Activated CD4-positive, alpha-beta T cell treated with anti-CD3 and anti-CD28 coated beads, Interleukin-2, Interleukin-6, amounts not matched to agents 100 ng/mL and 50 ng/mL, durations not matched to agents 16 hours and 8 hours (primary cell): Measurements from ENCODE around the gene LMO2.
A peak's percentile ranks its signal among the peaks of the same experiment; 100 is the strongest.

Source experiments
- DNase-seq: peaks from one replicate; pipeline ENCODE4 v3.0.0-alpha.2; 2020

Gene LMO2

DNA sequence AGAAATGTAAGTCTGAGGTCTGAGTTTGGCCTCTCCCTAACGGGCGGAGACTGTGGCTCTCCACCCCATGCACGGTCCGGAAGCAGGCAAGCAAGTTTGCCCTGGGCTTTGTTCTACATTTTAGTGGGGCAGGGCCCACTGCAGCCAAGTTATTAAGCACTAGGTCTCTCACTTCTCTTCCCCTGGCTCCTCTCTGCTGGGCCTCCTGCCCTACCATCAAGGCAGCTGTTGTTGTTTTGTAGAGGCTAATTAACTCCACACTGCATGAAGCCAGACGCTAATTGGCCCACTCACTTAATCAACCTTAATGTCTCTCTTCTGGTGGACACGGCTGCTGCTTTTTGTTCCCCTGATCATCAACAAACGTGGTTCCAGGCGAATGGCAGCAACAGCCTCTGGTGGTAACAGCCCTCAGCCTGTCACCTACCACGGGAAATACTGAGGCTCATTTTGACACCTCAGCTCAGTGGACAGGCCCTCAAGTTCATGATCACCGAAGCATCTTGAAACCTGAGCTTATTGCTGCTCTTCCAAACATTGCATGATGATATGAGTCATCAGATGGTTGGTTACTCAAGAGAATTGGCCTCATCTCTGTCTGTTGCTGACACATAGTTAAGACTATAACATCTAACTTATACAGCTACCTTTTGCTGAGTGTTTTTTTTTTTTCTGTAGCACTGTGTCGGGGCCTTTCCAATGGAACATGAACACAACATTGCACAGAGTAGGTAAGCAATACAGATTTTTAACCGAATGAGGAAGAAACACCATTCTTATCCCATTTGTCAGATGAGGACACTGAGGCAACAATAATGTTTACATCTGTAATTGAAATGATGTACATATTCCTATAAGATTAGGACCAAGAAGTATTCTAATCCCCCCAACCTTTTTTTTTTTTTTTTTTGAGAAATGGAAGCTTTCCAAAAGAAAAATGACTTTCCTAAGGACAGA is 20.8 kb upstream of the LMO2 start:
- no peak for DNase-seq

DNA sequence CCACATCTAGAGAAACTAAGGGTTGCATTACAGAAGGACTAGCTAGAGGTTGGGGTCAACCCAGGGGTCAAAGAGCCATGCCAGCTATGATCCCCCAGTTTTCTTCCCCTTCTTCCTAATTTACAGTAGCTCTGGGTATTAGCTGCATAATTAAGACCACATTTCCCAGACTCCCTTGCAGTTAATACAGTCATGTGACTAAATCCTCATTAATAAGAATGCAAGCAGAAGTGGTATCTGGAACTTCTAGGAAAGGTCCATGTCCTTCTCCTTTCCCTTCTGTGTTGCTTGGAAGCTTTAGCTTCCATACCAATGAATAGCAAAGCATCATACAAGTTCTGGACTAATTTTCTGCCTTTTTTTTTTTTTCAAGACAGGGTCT is 19.1 kb upstream of the LMO2 start:
- DNase-seq = no peak

DNA sequence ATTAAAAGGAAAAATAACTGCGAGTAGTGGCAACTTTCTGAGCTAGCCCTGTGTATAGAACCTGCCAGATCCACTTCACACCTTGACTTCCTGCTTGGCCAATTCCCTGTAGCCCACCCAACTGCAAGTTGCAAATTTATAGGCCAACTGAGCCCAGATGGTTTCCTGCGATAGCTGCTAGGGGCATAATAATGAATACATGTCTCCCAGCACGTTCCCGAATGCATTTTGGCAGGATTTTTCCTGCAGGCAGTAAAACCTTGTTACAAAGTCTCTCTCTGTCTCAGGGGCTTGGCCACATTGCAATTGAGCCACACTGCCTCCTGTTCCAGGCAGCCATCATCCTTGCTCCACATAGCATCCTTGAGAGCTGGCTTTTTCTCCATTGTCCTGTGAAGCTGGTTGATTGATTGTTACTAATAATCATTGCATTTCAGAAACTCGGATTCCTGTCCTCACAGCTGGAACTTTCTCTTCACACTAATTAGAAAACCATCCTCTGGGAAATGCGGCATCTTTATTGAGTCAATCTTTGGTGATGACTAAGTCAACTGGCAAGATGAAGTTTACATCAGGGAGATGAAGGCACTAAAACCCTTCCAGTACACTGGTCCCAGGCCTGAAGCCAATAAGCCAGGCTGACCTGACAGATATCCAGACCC is 18.6 kb upstream of the LMO2 start:
- no peak for DNase-seq

DNA sequence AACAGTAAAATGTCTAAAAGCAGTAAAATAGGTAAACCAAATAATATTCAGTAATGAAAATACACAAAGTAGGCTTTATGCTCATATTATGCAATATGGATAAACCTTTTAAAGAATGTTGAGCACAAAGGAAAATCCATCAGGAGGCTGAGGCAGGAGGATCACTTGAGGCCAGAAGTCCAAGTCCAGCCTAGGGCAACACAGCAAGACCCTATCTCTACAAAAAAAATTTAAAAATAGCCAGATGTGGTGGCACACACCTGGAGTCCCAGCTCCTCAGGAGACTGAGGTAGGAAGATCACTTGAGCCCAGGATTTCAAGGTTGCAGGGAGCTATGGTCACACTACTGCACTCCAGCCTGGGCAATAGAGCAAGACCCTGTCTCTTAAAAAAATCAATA is 17.7 kb upstream of the LMO2 start:
- DNase-seq = no peak

DNA sequence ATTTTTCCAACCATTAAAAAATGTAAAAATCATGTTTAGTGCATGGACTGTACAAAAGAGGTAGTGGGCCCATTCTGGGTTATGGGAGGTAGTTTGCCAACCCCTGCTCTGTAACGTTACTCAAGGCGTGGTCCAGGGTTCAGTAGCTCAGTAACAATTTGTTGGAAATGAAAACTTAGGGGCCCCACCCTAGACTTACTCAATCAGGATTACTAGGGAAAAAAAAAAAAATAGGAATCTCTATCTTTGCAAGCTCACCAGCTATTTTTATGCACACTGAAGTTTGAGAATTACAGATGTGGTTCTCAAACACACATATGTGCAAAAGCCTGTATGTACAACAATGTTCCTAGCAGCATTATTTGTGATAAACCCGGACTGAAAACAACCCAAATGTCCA is 17.3 kb upstream of the LMO2 start:
- DNase-seq = no peak

DNA sequence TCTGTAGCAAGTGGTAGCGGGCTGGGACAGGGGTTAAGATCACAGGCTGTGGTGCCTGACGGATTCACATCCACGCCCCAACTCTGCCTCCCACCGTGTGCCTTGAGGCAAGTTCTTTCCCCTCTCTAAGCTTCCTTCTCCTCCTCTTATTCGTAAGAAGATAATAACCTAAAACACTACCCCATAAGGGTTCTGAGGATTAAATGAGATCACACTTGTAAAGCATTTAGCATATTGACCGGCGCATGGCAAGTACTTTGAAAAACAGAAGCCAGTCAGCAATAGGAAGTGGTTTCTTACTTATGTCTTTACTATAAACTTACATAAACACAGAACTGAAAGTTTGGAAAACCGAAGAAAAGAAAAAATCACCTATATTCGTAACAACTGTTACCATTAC is 15.5 kb upstream of the LMO2 start:
- DNase-seq = no peak

DNA sequence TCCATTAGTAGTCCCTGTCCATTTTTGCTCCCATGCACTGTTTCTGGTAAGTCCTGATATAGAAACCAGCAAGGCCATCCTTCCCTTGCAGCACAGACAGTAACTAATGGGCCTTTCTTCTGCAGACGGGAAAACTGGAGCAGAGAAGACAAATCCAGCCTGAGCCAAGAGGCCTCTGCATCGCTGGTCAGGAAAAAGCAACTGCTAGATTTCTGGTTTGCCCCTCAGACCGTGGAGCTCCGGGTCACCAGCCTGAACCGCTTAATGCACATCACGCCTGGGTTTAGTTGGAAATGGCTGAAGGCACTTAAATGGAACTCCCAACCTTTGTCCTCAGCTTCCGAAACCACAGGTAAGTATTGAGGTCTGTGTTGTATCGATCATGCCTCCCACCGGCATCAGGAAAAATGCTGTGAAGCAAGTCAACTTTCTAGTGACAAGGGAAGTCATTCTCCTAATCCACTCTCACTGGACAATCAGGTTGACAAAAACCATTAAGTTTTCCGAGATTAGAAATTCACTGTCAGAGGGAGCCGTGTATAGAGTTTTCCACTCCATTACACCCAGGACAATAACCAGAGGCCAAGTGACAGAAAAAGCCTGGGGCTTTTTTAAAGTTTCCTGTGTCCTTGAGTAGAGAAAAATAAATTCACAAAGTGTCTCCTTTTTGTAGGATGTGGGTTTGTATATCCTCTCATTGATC is 14.8 kb upstream of the LMO2 start:
- DNase-seq = no peak

DNA sequence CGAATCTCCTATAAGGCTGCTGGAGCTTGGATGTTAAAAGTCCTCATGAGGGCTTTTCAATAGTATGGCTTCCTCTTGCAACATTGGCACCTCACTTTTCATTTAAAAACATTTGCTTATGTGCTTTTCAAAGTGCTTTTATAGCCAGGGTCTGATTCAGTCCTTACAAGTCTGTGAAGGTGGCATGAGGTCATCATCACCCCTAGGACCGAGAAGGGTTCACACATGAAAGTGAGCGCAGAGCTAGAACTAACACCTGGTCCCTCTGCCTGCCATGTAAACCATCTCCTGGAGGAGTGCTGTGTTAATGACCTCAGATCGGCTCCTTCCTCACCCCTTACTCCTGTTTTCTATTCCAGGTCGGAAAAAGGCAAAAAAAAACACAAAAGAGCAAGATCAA is 12.2 kb upstream of the LMO2 start:
- DNase-seq = no peak

DNA sequence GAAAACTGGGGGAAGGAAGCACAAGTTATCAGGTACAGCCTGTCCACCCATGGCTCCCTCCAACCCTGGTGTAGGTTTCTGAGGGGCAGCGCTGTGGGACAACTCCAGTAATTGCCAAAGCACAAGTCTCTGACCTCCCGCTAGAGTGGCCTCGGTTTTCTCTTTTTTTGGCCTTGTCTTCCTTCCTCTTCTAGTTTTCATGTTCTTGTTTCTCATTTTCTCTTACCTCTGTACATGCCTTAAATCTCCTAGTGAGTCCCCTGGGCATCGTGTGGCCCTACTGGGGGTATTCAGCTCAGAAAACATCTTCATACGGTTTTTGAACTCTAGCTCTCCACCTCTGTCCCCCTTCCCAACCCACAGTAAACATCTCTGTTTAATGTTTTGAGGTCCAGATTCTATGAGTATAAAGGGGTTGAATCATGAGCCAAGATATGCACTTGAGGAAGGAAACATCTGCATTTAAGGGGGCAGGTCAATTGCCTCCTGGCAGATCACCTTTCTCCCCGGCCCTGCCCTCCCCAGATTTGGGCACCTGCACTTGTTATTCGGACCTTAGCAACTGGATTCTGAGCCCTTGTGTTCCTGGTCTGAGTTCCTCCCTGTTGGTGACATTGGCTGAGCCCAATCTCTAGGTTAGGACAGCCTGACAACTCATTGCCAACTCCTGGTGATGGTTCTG is 8.4 kb upstream of the LMO2 start:
- no peak for DNase-seq

DNA sequence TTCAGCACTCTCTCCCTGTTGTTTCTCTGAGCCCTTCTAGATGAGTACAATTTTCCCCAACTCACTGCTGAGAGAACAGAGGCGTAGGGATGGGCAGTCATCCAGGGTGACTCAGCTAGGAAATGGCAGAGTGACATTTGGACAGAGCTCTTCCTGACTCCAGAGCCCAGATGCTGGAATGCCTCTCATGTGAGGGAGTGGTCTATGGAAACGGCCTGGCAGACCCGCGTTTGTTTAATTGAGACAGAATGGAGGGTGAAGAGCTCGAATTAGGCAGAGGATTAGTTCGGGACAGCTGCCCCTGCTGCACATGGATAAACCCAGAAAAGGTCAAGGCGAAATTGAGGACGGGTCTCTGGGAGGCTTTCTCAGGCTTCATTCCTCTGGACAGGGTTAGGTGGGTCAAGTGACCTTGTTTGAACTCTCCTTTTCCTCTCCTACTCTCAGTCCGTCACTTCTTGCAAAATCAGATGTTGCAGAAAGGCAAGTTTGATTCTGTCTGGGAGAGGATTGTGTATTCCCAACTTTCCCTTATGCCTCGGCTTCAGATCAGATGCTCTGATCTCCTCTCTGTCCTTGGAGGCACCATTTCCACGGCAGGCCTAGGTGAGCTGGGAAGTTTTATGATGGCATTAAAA is 7.6 kb upstream of the LMO2 start:
- DNase-seq = no peak

DNA sequence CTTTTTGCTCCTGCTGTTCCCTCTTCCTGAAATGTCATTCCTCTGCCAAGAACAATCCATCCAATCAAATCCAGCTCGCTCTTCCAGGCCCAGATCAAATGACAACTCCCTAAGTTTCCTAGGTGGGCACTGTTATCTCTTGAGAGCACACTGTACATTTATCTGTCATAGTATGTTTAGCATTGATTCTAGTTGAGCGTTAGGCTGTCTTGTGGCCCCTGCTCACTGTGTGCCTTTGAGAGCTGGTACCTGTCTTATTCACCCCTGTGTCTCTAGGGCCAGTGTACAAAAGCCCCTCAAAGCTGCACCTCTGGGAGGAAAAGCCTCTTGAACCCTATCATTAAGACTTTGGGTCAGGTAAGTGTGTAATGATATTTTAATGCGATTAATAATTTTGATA is 7.1 kb upstream of the LMO2 start:
- DNase-seq = no peak

DNA sequence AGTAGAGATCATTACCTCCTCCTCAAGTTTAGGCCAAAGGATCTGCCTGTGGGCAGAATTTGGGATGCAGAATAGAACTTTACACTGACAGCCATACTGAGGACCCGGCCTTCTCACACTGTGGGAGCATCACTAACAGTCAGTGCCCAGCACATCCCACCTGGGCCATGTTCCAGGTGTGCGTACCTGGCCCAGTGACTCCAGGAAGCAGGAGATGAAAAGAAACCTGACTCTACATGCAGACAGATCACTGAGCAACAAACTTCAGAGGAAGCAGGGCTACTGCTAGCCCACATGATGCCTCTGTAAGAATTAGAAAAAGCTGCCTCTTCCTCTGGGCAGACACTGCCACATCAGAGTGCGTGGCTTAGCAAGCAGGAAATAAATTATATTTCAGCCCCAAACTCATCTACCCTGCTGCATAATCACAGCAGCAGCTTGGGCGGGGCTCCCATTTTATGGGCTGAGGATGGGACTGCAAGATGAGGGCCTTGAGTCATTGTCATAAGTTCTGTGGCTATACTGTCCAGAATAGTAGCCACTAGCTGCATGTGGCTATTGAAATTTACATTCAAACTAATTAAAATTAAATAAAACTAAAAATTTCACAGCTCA is 6.0 kb upstream of the LMO2 start:
- DNase-seq = no peak

DNA sequence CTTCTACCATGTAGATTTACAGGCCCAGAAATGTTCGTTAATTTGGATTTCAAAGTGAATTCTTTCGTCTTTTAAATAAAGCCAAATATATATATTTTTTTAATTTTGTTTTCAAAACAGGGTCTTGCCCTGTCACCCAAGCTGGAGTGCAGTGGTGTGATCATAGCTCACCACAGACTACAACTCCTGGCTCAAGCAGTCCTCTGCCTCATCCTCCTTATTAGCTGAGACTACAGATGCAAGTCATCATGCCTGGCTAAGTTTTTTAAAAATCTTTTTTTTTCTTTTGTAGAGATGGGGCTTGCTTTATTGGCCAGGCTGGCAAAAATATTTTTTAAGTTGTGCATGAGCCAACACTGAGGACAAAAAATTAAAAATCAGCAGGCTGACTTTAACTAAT is 5.0 kb upstream of the LMO2 start:
- no peak for DNase-seq

DNA sequence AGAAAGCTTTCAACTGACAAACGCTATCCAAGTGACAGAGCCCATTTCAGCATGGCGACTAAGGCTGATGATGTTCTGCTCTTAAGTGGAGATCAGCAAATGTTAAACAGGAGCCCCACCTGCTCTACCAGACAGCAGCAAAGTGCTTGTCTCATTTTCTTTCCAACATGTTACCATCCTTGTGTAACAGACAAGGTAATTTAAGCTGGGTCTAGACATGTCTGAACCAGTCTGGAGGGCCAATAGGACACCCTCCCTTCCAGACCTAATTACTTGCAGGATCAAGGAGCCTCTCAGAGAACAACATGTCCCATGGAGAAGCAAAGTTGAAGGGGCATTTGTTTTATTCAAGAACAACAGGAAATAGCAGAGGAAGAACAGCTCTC is 3.9 kb upstream of the LMO2 start:
- no peak for DNase-seq

DNA sequence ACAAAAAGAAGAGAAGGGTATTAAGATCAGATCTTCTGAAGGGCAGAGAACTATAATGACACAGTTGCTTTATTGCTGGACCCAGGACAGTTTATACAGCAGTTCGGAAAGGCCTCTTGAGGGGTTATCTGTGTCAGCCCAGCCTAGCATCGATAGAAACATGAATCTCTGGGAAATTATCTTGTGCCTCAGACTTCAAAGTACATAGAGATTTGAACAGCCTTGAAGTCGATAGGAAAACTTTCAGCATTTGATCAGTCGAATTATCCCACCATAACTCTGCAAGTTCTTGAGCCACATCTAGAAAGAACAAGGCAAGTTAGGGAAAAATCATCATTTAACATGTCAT is 2.5 kb upstream of the LMO2 start:
- DNase-seq = no peak

DNA sequence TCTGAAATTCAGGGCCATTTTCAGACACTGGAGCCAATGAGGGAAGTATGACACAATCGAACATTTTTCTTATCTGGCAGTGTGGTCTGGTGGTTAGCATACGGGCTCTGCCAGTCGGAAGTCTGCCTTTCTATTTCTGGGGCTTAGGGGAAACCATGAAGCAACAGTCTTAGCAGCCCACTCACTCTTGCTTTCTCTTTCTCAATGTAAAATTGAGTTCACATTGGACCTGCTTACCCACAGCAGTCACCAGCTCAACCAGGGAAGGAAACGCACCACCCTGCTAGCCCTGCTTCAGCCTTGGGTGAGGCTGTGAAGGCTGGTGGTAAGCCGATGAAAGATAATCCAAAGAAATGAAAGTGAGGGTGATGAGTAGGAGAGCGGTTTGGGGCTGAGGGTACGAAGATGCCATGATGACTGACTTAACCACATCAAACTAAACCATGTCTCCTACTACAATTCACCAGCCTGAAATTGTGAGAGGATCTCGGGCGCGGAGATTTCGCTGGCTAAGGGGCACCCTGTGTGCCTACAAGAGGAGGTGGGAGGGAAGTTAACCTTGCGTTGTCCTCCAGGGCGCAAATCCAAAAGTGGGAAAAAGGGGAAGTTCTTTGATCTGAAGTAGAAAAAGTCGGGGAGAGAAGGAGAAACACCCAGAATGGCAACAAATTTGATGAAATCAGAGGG is 2.0 kb upstream of the LMO2 start:
- DNase-seq = peak; percentile 89

DNA sequence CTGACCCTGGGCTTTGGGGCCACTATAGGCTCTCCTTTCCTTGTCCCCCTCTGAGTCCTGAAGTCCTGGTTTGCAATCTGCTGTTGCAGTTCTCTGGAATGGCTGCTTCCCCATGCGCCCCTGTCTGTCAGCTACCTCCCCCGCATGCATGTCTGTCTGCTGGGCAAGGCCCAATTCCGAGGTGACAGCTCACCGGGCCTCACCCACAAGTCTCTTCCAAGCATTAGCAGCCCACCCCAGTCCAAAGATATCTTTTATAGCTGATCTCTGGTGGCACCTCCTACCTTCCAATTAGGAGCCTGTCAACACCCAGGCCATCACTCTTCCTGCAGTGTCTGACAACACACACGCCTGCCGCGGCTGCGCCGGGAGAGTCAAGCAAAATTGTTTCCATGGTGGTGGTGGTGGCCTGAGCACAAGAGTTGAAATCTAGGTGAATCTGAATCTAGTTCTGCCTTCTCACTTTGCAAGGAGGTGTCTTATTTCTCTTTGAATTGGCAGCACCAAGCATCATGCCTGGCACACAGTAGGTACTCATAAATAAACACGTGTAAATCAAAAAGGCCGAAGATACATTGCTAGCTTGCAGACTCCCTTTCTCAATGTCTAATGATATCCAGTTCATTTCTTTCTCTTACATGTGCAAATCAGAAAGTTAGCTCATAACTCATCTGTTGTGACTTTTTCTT is 1.2 kb upstream of the LMO2 start:
- DNase-seq = no peak

DNA sequence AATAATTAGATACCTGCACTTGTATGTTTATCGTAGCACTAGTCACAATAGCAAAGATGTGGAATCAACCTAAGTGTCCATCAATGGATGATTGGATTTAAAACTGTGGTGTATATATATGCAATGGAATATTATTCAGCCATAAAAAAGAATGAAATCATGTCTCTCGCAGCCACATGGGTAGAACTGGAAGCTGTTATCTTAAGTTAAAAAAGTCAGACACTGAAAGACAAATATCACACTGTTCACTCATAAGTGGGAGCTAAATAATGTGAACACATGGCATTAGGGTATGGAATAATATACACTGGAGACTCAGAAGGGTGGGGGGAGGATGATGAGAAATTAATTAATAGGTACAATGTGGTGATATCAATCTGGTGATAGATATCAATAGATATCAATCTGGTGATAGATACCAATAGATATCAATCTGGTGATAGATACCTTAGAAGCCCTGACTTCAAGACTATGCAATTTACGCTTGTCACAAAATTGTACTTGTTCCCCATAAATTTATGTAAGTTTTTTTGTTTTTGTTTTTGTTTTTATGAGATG is 2.0 kb downstream of the LMO2 start:
- DNase-seq = no peak

DNA sequence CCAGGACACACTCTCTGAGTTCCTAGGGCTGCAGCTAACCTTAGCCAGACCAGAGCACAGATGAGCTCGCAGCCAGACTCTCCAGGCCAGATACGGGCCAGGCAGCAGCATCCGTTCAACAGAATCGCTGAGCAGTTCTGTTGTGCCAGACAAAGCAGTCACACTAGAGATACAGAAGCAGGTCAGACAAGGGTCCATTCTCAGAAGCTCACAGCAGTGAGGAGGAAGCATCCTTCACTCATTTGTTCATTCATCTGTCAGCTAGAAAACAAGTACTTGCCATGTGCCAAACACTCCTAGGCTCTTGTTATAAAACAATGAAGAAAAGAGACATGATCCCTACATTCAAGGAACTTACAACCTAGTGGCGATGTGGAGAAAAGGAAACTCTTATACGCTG is 2.6 kb downstream of the LMO2 start:
- DNase-seq = no peak

DNA sequence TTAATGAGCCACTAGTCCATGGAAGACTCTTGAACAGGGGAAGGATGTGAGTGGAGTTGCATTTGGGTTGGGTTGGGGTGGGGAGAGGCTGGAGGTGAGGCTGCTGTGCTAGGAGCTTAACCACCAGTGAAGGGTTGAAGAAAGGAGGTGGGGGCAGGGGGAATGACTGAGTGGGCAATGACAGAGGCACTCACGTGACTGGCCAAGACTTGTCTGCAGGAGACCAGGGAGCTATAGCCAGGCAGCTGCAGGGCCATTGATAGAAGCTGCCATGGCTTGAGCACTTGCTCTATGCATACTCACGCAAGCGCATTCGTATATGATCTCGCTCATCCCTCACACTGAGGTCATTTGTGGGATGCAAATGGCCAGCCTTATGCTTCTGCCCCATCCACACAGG is 4.0 kb downstream of the LMO2 start:
- no peak for DNase-seq
